ENCODE results near the gene NEGR1.

NEGR1 gene

DNA sequence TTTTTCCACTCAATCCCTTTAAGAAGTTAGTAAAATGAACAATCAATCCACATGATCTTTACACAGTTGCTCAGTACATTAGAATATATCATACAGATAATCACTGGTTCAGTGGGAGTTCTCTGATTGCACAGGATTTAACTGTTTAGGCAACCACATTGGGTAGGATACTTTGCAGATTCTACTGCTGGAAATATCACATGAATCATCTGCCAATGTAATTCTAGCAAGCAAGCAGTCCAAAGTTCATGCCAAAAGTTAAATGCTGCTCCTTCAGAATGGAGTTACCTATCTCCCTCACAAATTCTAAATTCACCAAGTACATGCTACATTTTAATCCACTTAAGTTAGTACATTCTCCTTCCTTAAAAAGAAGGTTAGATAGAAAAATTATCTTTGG lies 52.4 kb downstream of the NEGR1 start:
- DNase-seq: no peak

DNA sequence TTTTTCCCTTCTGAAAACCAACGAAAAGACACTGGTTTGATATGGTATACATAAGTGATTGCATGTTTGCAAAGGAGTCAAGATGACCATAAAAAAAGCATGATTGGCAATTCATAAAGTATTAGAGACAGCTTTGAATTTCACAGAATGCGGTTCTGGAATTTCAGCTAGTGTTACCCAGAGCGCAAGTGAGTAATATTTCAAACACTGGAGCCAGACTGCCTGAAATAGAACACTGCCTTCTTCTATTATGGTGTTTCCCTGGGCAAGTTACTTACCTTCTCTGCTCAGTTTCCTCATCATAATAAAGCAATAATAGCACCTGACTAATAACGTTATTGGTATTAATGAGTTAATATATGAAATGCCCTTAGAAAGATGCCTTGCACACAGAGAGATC lies 54.7 kb downstream of the NEGR1 start:
- DNase-seq: no peak

DNA sequence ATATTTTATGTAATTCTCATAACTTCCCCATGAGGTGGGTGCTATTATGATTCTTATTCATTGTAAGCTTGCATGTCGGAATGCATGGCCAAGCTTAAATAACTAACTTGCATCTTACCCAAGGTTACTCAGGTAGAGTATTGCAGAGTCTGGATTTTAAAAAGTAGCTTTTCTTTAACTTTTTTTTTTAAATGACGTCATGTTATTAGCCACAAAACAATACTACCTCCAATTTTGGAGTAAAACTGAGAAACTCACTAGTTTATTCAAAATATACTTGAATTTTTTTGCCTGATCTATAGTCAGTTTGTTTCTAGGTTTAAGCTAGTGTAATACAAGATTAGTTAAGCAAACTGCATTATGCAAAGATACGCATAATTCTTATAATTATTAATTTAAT lies 57.8 kb downstream of the NEGR1 start:
- no peak for DNase-seq

DNA sequence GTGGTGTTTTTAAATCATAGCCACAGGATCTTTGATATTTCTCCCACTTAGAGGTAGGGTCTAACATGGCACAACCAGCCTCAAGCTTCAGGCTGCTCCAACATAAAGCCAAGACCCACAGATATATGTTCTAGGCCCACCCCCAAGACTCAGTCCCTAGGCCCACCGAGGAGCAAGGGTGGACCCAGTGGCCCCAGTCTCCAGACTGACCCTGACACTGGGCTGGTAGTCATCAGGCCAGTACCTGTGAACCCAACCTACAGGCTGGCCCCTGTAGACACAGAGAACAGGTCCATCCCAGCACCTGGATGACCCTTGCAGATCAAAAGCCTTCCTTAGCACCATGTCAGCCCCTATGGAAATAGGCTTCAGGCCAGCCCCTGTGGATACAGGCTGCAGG lies 60.5 kb downstream of the NEGR1 start:
- no peak for DNase-seq

DNA sequence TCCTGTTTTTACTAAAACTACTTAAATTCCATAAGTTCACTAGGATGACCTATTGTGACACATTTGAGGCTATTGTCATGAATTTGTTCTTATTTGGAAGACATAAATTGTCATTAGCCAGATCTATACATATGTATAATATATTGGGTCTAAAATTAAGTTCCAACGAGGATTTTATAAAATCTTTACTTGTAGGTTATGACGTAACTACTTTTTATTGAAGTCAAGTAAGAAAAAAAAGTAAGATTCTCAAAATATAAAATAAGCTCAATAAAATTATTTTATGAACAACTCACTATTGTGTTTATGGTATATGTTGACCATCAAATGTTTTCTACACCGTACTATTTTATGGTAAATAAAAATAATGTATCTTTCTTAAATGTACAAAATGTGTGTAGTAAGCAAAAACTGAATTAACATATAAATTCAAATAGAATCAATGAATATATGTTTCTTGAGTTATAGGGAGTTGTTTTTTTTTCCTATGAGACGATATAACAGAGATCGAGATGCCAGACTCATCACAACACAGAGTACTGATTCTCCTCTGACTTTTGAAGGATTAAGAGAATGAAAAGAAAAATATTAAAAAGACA lies 64.1 kb downstream of the NEGR1 start:
- no peak for DNase-seq

DNA sequence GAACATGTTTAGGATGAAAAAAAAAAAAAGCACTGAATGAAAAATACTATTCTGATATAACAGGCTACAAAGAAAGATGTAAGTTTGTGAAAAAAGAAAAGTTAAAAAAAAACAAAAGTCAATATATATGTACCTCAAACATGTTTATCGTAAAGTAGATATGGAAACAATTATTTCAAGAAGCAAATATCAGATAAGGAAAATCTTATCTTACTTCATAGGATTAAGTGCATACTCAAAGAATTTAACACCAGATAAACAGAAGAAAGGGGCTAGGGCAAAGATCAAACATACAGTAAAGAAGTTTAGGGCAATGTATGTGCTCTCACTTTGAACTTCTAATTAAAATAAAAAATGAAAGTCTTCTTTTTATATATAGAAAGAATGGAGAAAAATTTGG lies 75.3 kb downstream of the NEGR1 start:
- DNase-seq: no peak

DNA sequence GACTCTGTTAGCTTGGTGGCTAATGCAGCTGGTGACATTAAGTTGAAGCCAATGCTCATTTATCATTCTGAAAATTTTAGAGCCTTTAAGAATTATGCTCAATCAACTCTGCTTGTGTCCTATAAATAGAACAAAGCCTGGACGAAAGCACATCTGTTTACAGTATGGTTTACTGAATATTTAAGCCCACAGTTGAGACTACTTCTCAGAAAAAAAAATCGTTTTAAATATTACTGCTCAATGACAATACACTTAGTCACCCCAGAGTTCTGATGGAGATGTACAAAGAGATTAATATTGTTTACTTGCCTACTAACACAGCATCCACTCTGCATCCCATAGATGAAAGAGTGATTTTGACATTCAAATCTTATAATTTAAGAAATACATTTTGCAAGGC lies 79.6 kb downstream of the NEGR1 start:
- DNase-seq: no peak

DNA sequence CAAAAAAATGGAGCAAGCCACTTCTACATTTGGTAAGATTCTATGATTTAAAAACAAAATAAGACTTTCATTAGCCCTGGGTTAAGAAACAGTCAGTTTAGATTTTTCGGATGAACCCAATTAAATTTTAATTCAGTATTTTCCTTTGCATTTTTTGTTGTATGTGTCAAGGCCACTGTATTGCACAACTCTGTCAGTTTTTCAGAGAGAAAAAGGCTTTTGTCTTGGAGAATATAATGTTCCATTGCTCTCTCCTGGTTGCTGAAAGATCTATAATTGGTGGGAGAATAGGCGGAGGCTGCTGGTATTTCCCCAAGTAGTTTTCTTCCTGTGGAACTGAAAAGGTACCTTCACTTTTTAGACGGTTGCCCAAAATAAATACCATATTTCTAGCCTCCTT lies 84.6 kb downstream of the NEGR1 start:
- DNase-seq: no peak

DNA sequence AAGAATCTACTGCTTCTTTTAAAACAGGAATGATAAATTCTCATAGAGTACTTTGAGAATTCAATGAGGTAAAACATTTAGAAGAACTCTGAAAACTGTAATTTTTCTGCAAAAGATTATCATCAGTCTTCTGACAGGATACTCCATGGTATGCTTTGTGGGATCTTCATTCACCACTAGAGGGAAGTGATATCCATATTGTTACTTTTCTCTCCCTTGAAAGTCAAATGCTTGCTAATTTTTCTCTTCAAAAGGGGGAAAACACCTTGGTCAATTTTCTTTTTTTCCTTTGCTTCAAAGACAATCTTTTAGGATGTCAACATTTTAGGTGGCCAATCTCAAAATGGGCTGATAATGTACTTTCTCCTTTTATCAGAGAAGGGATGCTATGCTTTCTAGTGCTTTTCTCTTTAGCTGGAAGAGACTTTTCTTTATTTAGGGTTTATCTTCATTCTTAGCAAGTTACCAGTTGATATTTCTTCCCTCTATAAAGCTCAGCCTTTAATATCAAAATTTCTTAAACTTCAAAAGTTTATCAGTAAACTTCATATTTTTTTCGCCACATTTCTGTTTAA lies 95.5 kb downstream of the NEGR1 start:
- peak; percentile 15 for DNase-seq

DNA sequence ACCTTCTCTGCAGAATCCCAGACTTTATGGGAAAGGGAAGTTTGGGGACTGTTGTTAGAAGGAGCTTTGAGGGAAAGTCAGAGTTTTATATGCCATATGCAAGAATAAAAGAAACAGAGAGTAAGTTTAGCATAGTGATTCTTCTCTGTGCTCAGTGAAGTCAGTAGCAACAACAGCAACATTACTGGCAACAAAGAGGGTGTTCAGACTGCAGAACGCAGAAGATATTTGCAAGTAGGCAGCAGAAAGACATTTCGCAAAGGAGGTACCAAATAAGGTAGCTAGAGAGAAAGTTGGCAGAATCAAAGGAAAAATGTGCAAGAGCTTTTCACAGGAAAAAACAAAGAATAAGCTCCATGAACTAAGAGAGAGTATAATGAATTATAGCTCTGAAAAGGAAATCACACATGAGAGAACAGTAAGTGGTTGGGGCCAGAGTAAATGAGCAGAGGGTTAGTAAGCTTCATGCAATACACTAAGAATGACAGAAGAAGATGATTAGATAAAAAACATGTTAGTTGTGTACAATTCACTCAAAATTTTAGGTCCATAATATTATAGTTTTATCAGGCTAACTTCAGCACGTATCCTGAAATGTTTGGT lies 98.1 kb downstream of the NEGR1 start:
- DNase-seq: no peak

DNA sequence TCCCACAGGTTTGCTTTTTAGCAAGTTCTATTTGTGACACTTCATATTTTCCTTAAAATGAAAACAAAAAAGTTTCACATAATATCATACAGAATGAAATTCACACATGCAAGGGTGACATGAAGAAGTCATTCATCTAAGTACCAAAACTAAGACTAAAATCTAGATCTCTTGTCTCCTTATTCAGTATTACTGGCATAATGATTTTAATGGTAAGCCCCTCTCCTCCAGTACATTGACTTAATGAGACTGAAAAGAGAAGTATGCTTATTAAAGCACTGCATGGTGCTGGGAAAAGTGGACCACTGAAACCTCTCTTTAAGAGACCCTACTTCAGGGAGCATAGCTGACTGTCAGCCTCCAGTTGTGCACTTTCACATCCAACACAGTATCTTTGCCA lies 99.5 kb downstream of the NEGR1 start:
- no peak for DNase-seq

DNA sequence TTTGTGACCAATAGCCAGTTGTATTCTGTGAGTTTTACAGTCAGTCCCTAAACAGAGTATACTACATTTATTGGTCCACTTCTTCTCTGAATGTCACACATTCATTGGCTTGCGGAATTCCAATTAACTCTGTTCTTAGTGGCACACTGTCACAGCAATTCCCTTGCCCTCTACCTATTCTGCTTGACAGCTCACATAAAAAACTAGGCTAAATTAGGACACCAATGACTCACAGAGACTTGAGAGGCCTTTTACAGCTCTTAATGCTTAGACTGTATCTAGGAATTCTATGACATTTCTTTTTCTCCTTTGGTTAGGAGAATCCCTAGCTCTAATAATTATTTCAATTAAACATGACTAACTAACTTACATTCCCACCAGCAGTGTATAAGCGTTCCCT lies 104.1 kb downstream of the NEGR1 start:
- no peak for DNase-seq

DNA sequence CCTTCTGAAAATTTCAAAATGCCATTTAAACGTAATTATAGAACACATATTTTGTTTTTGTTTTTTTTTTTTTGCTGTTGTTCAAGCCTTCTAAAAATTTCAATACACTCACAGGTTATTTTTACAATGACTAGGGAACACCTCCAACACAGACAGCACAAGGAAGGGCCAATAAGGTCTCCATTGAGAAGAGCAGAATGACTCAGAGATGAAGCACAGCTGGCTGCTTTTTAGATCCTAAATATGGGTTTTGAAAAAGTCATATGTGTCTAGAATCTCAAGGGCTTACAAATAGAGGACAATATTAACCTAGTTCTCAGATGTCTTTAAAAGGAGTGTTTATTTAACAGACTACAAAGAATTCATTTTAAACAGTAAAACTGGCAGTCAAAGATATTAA lies 104.6 kb downstream of the NEGR1 start:
- no peak for DNase-seq

DNA sequence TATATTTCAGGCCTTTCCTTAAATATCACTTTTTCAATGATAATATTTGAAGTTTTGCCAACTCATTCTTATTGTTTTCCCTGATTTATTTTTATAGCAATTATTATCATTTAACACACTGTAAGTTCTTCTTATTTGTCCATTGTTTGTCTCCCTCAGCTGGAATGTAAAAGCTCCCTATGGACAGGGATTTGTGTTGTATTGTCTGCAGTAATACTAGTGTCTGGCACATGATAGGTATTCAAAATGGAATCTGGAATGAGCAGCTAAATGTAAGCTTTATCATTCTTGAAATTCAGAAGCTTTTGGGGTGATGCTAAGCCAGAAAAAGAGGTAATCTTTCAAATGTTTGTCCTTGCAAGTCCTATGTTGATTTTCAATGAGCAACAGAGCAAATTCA lies 112.1 kb downstream of the NEGR1 start:
- DNase-seq: peak; percentile 8

DNA sequence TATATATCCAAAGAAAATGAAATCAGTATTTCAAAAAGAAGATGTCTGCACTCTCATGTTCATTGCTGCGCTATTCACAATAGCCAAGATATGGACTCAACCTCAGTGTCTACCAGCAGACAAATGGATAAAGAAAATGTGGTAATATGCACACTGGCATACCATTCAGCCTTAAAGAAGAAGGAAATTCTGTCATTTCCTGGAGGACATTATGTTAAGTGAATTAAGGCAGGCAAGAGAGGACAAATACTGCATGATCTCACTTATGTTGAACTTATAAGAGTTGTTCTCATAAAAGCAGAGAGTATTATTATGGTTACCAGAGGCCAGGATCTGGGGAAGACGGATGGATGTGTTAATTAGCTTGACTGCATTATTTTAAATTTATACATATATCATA lies 115.9 kb downstream of the NEGR1 start:
- no peak for DNase-seq

DNA sequence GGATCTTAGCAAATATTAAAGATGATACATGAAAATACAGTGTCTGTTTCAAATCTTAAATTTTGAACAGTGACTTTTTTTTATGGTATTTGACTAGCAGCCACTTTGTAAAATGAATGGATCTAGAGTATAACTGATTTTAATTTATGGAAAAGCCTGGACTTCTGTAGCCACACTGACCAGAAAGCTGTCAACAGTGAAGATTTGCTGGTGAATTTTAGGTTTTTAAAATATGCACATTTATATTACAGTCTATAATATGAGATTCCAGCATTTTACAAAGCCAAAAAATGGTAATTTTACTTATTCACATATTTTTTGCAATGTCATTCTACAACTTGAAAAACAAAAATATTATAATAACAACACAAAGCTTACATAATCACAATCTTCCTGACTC lies 131.8 kb downstream of the NEGR1 start:
- DNase-seq: no peak

DNA sequence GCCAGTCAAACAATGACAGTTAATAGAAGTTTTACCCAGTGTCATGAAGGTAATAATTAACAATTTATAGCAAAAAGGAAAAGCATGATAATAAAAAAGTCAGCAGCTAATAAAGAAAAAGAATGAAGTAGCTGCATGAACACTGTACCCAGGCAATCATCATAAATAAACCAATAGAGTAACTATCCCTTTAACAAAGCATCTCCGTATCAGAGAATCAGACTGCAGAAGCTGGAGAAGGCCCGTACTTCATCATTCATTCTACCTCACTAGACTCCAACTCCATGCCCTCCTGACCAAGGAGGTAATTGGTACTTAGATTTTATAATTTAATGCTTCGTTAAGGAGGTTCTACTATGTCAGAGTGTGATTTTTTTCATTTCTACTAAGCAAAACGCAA lies 140.5 kb downstream of the NEGR1 start:
- DNase-seq: no peak

DNA sequence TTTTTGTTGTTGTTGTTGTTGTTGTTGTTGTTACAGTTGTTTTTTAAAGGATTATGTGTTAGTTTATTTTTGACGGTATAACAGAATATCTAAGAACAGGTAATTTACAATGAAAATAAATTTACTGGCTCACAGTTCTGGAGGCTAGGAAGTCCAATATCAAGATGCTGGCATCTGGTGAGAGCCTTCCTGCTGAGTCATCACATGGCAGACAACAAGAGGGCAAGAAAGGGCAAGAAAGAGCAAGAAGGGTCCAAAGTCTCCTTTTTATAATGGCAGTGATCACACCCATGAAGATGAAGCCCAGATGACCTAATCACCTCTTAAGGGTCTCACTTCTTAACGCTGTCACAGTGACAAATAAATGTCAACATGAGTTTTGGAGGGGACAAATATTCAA lies 142.1 kb downstream of the NEGR1 start:
- no peak for DNase-seq

DNA sequence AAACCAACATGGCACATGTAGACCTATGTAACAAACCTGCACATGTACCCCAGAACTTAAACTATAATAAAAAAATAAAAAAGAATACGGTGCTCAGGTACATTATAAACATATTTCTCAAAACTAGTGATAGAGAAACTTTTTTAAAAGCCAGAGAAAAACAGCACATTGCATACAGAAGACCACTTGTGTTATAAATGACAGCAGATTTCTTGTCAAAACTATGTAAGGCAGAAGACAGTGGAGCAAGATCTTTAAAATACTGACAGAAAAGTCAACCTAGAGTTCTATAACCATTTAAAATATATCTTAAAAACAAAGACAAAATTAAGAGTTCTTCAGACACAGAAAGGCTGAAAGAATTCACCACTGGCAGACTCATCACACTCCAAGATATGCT lies 144.7 kb downstream of the NEGR1 start:
- no peak for DNase-seq

DNA sequence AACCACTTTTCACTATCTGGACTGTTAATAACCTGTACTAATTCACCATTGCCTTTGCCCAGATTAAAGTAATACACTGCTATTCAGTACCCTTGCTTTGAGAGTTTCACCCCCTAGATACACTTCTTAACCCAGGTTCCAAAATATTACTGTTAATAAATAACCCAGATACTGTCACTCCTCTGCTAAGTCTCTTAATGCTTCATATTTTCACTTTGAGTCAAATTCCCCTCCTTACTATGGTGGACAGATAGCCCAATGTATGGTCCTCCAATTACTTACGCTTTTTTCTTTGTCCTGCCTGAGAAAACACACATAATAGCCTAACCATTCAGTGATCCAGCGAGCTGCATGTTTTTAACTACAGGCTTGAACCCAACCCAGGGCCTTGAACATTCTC lies 152.5 kb downstream of the NEGR1 start:
- DNase-seq: no peak

DNA sequence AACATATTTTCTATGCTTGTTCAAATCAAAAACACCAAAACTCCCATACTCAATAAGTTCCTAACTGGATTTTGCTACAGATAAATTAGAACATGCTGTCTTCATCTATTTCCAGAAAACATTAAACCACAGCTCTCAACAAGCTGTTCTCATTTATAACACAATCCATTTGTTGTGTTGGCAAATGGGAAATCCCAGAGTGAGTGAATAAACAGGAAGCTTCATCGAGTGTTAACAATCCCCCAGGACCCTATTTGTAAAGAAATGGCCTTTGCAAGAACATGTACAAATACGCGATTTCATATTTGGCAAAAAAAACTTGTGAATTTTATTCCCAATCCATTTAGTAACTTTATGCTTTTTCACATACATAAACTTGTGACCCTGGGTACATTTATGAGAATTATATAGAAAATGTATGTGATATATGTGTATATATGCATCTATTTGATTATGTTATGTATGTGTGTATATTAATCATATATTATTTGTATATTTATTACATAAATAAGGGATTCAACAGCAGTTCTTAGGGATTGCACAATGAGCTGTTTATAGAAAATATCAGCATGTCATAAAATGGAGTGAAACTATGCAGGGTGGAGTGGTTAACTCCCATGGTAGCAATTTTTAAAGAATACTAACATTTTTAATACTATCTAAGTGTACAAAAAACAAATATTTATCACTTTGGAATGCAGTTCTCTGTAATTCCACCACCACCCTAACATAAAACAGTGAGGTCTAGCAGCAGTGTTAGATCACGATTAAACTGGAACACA lies 160.0 kb downstream of the NEGR1 start:
- no peak for DNase-seq

DNA sequence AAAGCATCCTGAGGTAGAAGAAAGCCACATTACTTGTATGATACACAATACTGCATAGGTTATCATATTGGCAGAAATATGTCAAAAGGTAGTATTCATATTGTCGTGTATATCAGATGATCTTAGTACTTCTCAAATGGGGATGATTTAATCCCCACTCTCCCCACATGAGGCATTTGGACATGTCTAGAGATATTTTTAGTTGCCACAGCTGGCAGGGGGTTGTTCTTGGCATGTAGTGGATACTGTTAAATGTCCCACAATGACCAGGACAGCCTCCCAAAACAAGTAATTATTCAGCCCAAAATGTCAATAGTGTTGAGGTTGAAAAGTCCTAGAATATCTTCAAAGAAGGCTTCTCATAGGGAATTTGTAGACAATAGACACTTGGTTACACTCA lies 162.8 kb downstream of the NEGR1 start:
- no peak for DNase-seq

DNA sequence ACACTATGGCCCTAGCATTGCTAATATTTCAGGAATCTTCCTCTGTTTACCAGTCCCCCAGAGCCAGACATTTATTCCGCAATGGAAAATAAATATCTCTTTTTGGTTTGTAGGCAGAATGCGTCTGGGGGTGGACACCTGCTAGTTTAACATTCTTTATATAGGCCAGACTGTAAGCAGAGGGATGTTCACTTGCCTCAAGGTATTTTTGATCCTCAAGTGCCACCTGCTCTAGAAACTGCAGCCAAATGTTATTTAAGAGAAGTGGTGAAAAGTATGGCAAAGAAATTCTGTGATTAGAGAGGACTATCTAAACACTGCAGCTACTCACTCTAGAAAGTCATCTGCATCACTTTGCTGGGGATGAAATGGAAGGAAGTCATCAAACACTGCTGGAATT lies 164.7 kb downstream of the NEGR1 start:
- DNase-seq: no peak

DNA sequence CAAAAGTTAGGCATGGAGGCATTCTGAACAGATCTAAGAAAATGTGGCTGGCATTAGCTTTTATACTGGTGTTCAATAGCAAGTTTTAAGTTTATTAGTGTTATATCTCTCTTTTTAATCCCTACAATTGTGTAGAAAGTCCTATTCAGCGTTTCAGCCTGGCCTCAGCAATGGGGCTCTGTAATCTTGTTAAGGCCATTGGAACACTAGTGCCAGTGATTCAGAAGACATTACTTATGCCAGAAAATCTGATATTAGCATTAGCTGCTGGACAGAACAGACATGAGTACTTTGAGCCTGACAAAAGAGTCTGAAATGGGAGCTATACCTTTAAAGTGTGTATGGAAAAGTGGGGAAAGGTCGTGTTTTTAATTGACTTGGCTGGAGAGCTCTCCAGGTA lies 167.0 kb downstream of the NEGR1 start:
- peak; percentile 76 for DNase-seq

Measured in NCI-H82 (cell line).